ENCODE data around the gene MINK1. TPM values are rescaled to one million over a fixed set of nuclear protein-coding genes. Genes with fewer than 3 reads are reported as not detected.

The MINK1 gene
- total RNA-seq, 4 donors from 2014 or later = 111 to 278 (median 223) TPM

DNA sequence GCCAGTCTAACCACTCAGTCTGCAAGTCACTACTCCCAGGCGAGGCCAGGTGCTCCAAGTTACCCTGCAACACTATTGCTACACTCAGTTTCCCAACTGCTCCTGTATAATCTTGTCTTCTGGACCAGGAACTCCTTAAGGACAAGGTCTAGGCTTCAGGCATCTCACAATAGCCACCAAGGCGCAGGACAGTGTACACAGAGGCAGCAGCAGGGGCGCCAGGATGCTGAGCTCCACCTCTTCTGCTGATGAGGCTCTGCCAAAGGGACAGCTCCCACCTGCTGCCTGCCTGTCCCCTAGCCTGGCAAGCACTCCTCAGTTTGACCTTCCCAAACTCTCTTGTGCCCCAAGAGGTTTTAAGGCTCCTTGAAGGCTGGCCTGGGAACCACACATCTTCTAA is 103.3 kb downstream of the MINK1 start:
- no peak for TF ChIP-seq POLR2A (IDR thresholded peaks at IDR 0.05)
- TF ChIP-seq, protein P1, sequence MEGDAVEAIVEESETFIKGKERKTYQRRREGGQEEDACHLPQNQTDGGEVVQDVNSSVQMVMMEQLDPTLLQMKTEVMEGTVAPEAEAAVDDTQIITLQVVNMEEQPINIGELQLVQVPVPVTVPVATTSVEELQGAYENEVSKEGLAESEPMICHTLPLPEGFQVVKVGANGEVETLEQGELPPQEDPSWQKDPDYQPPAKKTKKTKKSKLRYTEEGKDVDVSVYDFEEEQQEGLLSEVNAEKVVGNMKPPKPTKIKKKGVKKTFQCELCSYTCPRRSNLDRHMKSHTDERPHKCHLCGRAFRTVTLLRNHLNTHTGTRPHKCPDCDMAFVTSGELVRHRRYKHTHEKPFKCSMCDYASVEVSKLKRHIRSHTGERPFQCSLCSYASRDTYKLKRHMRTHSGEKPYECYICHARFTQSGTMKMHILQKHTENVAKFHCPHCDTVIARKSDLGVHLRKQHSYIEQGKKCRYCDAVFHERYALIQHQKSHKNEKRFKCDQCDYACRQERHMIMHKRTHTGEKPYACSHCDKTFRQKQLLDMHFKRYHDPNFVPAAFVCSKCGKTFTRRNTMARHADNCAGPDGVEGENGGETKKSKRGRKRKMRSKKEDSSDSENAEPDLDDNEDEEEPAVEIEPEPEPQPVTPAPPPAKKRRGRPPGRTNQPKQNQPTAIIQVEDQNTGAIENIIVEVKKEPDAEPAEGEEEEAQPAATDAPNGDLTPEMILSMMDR (IDR thresholded peaks at IDR 0.05) = no peak
- H3K27ac ChIP-seq = no peak overlapping the region
- H3K27me3 ChIP-seq = no peaks in the 10 kb centered on the region
- no peaks in the 10 kb centered on the region for H3K9me3 ChIP-seq
- no peak for DNase-seq
- no peak overlapping the region for H3K4me3 ChIP-seq
- H3K4me1 ChIP-seq = peaks cover 0 to 34% (median 16%) of the 10 kb centered on the region in 4 donors
- peaks cover 0 to 22% (median 0%) of the 10 kb centered on the region in 3 donors for H3K36me3 ChIP-seq

DNA sequence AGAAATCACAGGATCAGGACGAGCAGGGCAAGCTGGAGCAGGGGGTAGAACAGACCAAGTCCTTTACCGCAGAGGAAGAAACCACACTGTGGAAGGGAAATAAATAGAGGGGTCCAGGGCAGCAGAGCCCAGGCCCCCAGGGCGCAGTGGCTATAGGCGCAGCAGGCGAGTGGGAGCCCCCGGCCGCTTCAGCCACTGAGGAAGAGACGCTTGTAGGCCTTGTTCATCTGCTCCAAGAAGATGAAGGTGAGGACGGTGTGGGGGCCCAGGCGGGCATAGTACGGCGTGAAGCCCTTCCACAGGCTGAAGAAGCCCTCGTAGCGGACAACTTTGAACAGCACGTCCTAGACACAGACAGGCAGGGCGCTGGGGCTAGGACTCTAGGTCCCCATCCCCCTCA is 104.4 kb downstream of the MINK1 start:
- no peak overlapping the region for H3K27ac ChIP-seq
- H3K36me3 ChIP-seq = peaks cover 0 to 28% (median 0%) of the 10 kb centered on the region in 3 donors

GRCh38 chr17:4938069-4938491 is 104.9 kb downstream of the MINK1 start:
- Histone ChIP-seq H3K4me3 (no peak overlapping the region), H3K27ac (no peak overlapping the region)

More for the DNA sequence above, 104.4 kb downstream of the MINK1 start:
- H3K4me1 ChIP-seq = peaks cover 0 to 45% (median 23%) of the 10 kb centered on the region in 4 donors
- H3K27me3 ChIP-seq = no peaks in the 10 kb centered on the region
- TF ChIP-seq, protein P1 (IDR thresholded peaks at IDR 0.05) = no peak
- no peak for TF ChIP-seq POLR2A (IDR thresholded peaks at IDR 0.05)
- DNase-seq = no peak
- no peaks in the 10 kb centered on the region for H3K9me3 ChIP-seq
- no peak overlapping the region for H3K4me3 ChIP-seq

GRCh38 chr17:4938688-4939545 is 105.8 kb downstream of the MINK1 start:
- Histone ChIP-seq H3K4me3 (peak overlapping the region; percentile 62 to 89 (median 78)), H3K4me1 (peaks cover 0 to 57% (median 25%) of the 10 kb centered on the region in 4 donors), H3K9me3 (no peaks in the 10 kb centered on the region), H3K27ac (peak overlapping the region; percentile 85 to 97 (median 96)), H3K36me3 (peaks cover 0 to 42% (median 0%) of the 10 kb centered on the region in 3 donors), H3K27me3 (no peaks in the 10 kb centered on the region)
- TF ChIP-seq POLR2A (IDR thresholded peaks at IDR 0.05) = no peak
- TF ChIP-seq, protein P1 (IDR thresholded peaks at IDR 0.05) = no peak
- DNase-seq = no peak

More at GRCh38 chr17:4938069-4938491, 104.9 kb downstream of the MINK1 start:
- no peak for DNase-seq
- H3K9me3 ChIP-seq = no peaks in the 10 kb centered on the region
- no peaks in the 10 kb centered on the region for H3K27me3 ChIP-seq
- H3K4me1 ChIP-seq = peaks cover 0 to 50% (median 23%) of the 10 kb centered on the region in 4 donors
- H3K36me3 ChIP-seq = peaks cover 0 to 33% (median 0%) of the 10 kb centered on the region in 3 donors
- TF ChIP-seq POLR2A (IDR thresholded peaks at IDR 0.05) = no peak
- TF ChIP-seq, protein P1 (IDR thresholded peaks at IDR 0.05) = no peak

- Histone ChIP-seq H3K27me3 (no peaks in the 10 kb centered on the region), H3K27ac (peak overlapping the region; percentile 85 to 97 (median 96)), H3K4me3 (peak overlapping the region; percentile 62 to 89 (median 78)), H3K4me1 (peaks cover 0 to 56% (median 23%) of the 10 kb centered on the region in 4 donors), H3K9me3 (no peaks in the 10 kb centered on the region), H3K36me3 (peaks cover 0 to 46% (median 0%) of the 10 kb centered on the region in 3 donors)
- no peak for DNase-seq
- TF ChIP-seq POLR2A (IDR thresholded peaks at IDR 0.05) = no peak
- TF ChIP-seq, protein P1 (IDR thresholded peaks at IDR 0.05) = no peak
Observed at GRCh38 chr17:4939546-4939795, 106.3 kb downstream of the MINK1 start.

Data from Peyer's patch (tissue), 4 donors.